NCI-H1105 (cell line): ENCODE data around the gene SPATA1.

Source experiments
- DNase-seq: peaks from one replicate; lab custom pipeline; 2025; lab: John Stamatoyannopoulos, UW

SPATA1 gene

DNA sequence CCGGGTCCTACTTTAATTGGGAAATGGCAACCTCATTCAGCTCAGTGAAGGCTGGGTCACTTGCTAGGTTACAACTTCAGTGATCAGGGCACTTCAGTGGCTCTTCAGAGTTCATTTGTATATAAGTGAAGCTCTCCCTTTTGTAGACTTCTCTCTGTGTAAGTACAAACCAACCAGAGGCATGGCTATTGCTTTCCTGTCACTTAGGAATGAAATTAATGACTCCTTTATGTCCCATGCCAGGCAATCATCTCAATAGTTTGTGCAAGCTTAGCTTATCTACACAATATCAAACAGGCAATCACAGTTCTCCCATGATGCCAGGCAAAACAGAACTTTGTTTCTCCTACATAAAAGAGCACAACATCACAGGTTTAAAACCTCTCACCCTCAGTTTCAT is 90.8 kb downstream of the SPATA1 start:
- DNase-seq: no peak

DNA sequence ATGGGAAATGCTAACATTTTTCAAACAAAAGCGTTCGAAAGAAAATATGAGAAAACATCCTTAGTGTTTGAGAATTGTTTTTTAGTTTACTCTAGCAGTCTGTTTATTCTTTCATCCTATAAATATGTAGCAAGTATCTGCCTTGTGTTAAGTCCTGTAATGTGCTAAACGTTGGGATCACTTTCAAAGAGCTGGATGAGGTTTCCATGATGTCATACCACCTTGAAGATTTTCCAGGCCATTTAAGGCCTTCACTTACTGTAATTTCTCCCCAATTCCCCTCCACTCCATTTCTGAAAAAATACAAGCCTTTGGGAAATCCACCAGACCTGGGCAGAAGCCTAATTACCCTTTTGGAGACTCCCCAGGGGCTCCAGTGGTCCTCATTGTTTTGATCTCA is 92.2 kb downstream of the SPATA1 start:
- DNase-seq: no peak

DNA sequence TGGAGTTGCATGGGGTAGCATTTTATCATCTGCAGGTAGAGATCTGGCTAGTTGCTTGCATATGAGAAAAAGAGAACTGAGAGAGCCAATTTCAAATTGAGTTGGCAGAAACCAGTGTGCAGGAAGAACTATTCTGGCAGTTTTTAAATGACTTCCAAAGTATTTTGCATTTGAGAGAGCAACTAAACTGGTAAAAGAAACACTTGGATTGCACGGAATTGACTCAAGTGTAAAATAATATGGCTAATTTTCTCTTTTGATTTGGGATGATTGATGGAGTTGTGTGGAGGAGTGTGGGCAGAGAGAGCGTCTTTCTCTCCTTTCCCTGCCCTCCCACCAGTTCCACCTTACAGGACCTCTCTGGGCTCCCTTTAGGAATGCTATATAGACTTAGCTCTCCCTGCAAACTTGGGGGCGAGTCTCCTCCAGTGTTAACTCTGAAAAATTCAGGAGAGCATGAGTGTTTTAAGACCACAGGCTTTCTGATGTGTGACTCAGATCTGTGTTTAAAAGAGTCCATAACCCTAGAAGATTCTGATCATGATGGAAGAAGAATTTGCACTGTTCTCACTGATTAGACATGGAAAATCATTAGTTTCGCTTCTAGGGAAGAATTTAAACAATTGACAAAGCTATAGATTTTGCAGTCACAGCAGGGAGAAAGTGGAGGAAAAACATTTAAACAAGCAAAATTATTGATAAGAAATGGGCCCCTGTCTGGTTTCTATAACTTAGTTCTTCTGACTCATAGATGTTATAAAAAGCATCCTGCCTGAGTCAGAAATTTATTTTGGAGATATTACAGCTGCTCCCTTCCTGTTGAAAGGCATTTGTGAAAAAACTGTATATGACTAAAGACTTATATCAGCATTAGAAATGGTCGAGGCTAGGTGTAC is 92.9 kb downstream of the SPATA1 start:
- DNase-seq: no peak

GRCh38 chr1:84600796-84601195 is 94.6 kb downstream of the SPATA1 start:
- DNase-seq: no peak

- no peak for DNase-seq
These were observed 97.0 kb downstream of the SPATA1 start for GRCh38 chr1:84603223-84603622.

- no peak for DNase-seq
These were observed 98.0 kb downstream of the SPATA1 start for GRCh38 chr1:84603941-84604830.

- no peak for DNase-seq
These were observed 99.0 kb downstream of the SPATA1 start for GRCh38 chr1:84605157-84605556.

- DNase-seq: no peak
These were observed 100.8 kb downstream of the SPATA1 start for GRCh38 chr1:84606977-84607376.

DNA sequence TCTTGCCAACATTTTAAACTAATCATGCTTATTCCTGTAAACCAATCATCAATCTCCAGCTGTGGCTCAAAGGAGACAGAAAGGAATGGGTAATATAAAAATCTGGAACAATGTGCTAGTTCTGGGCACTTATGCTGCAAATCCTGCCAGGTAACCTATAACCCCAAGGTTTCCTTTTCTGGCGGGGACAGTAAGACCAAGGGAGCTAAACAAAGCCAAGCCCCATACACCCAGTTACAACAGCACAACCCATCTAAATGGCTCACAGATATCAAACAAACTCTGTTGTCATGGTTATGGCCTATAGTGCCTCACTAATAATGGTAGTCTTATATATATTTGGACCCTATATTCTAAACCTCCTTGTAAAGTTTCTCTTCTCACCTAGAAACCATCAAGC is 104.9 kb downstream of the SPATA1 start:
- no peak for DNase-seq

DNA sequence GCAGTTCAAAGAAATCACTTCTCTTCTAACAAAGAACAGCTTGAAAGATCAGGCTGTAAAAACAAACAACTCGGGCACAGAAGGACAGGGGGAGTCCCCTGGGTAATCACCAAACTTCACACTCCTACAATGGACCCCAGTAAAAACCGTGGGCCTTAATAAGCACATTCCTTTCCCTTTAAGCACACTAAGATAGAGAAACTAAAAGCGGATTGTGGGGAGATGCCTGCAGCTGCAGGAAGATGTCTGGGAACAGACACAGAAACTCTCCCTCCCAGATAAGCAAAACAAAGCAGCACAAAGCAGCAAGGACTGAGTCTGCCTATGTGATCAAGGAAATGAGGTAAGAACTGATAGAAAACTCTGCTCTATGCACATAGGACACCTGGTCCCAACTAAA is 105.6 kb downstream of the SPATA1 start:
- no peak for DNase-seq

GRCh38 chr1:84613026-84613425 is 106.8 kb downstream of the SPATA1 start:
- no peak for DNase-seq

GRCh38 chr1:84613887-84614286 is 107.7 kb downstream of the SPATA1 start:
- no peak for DNase-seq

- DNase-seq: no peak
These were observed 109.6 kb downstream of the SPATA1 start for GRCh38 chr1:84615790-84616189.
